ENCODE data around the gene ALDH1A3. TPM values are rescaled to one million over a fixed set of nuclear protein-coding genes. Genes with fewer than 3 reads are reported as not detected.

The ALDH1A3 gene
- total RNA-seq, 1 experiment from 2014 or later = 5,398 TPM

GRCh38 chr15:100905850-100906249 is 26.2 kb downstream of the ALDH1A3 start:
- H4K20me1 ChIP-seq (ENCODE audit: low read length) = peaks cover 55% of the 10 kb centered on the region
- no peak overlapping the region for H3K27ac ChIP-seq (ENCODE audit: low read length)
- DNase-seq (peak; percentile 22), ATAC-seq (no peak)
- ChIA-PET CTCF (no interaction called here), POLR2A (ENCODE audit: unreplicated experiment) (no interaction called here)
- H3K4me3 ChIP-seq (ENCODE audit: low read length) = no peak overlapping the region
- no peaks in the 10 kb centered on the region for H3K27me3 ChIP-seq (ENCODE audit: low read length)
- TF ChIP-seq CTCF (conservative IDR thresholded peaks at IDR 0.05; ENCODE audit: low read depth, low read length) (no peak), EZH2phosphoT487 (IDR thresholded peaks at IDR 0.05; ENCODE audit: borderline replicate concordance, low read length) (no peak), EZH2 (IDR thresholded peaks at IDR 0.05; ENCODE audit: low read length, unreplicated experiment) (no peak)
- no TSS peak for BruUV-seq (replicated peaks)
- H3K9me3 ChIP-seq (ENCODE audit: low read length) = no peaks in the 10 kb centered on the region
- no peak overlapping the region for H2AFZ ChIP-seq (ENCODE audit: low read length)
- no peak overlapping the region for H3K9ac ChIP-seq (ENCODE audit: low read length)
- no peaks in the 10 kb centered on the region for H3K9me2 ChIP-seq (replicated peaks; ENCODE audit: low read length)
- no peaks in the 10 kb centered on the region; the same call in 1 of the 2 replicates for H3K4me1 ChIP-seq (ENCODE audit: insufficient read depth, low read length)
- intact Hi-C loops (cut with micrococcal nuclease) = no loop called here
- peaks cover 87% of the 10 kb centered on the region for H3F3A ChIP-seq (ENCODE audit: low read length, unreplicated experiment)
- H3K79me2 ChIP-seq (ENCODE audit: low read length) = no peaks in the 10 kb centered on the region; the same call in 1 of the 2 replicates
- H3K36me3 ChIP-seq (ENCODE audit: low read depth, low read length) = peaks cover 96% of the 10 kb centered on the region
- H3K4me2 ChIP-seq (ENCODE audit: low read length) = no peak overlapping the region

GRCh38 chr15:100908466-100908865 is 28.8 kb downstream of the ALDH1A3 start:
- no peak overlapping the region for H3K4me3 ChIP-seq (ENCODE audit: low read length)
- H3K4me2 ChIP-seq (ENCODE audit: low read length) = no peak overlapping the region
- TF ChIP-seq EZH2phosphoT487 (IDR thresholded peaks at IDR 0.05; ENCODE audit: borderline replicate concordance, low read length) (no peak), EZH2 (IDR thresholded peaks at IDR 0.05; ENCODE audit: low read length, unreplicated experiment) (no peak), CTCF (conservative IDR thresholded peaks at IDR 0.05; ENCODE audit: low read depth, low read length) (no peak)
- DNase-seq = no peak
- POLR2A ChIA-PET (ENCODE audit: unreplicated experiment) = no interaction called here
- H3K9ac ChIP-seq (ENCODE audit: low read length) = no peak overlapping the region
- H3K36me3 ChIP-seq (ENCODE audit: low read depth, low read length) = peaks cover 93% of the 10 kb centered on the region
- H3F3A ChIP-seq (ENCODE audit: low read length, unreplicated experiment) = peaks cover 90% of the 10 kb centered on the region
- no peak for ATAC-seq
- H4K20me1 ChIP-seq (ENCODE audit: low read length) = peaks cover 66% of the 10 kb centered on the region
- H3K79me2 ChIP-seq (ENCODE audit: low read length) = no peaks in the 10 kb centered on the region; the same call in 1 of the 2 replicates
- CTCF ChIA-PET = no interaction called here
- intact Hi-C loops (cut with micrococcal nuclease) = no loop called here
- H3K9me2 ChIP-seq (replicated peaks; ENCODE audit: low read length) = no peaks in the 10 kb centered on the region
- H3K9me3 ChIP-seq (ENCODE audit: low read length) = no peaks in the 10 kb centered on the region
- H3K27me3 ChIP-seq (ENCODE audit: low read length) = no peaks in the 10 kb centered on the region
- no peak overlapping the region for H2AFZ ChIP-seq (ENCODE audit: low read length)
- BruUV-seq (replicated peaks) = no TSS peak
- H3K27ac ChIP-seq (ENCODE audit: low read length) = no peak overlapping the region
- no peaks in the 10 kb centered on the region for H3K4me1 ChIP-seq (ENCODE audit: insufficient read depth, low read length)

- peaks cover 90% of the 10 kb centered on the region for H3K36me3 ChIP-seq (ENCODE audit: low read depth, low read length)
- intact Hi-C loops (cut with micrococcal nuclease) = no loop called here
Observed at GRCh38 chr15:100909565-100909964, 29.9 kb downstream of the ALDH1A3 start.

More at GRCh38 chr15:100909565-100909964, 29.9 kb downstream of the ALDH1A3 start:
- Histone ChIP-seq H3K9me3 (ENCODE audit: low read length) (no peaks in the 10 kb centered on the region), H3K4me2 (ENCODE audit: low read length) (no peak overlapping the region), H3K9me2 (replicated peaks; ENCODE audit: low read length) (no peaks in the 10 kb centered on the region), H3K79me2 (ENCODE audit: low read length) (no peaks in the 10 kb centered on the region), H3F3A (ENCODE audit: low read length, unreplicated experiment) (peaks cover 90% of the 10 kb centered on the region), H3K4me1 (ENCODE audit: insufficient read depth, low read length) (peaks cover 5% of the 10 kb centered on the region; the same call in 1 of the 2 replicates), H3K4me3 (ENCODE audit: low read length) (no peak overlapping the region), H2AFZ (ENCODE audit: low read length) (no peak overlapping the region), H4K20me1 (ENCODE audit: low read length) (peaks cover 59% of the 10 kb centered on the region), H3K9ac (ENCODE audit: low read length) (no peak overlapping the region), H3K27me3 (ENCODE audit: low read length) (no peaks in the 10 kb centered on the region), H3K27ac (ENCODE audit: low read length) (no peak overlapping the region)
- ATAC-seq (no peak), DNase-seq (no peak)
- no TSS peak for BruUV-seq (replicated peaks)
- POLR2A ChIA-PET (ENCODE audit: unreplicated experiment) = no interaction called here
- TF ChIP-seq EZH2 (IDR thresholded peaks at IDR 0.05; ENCODE audit: low read length, unreplicated experiment) (no peak), EZH2phosphoT487 (IDR thresholded peaks at IDR 0.05; ENCODE audit: borderline replicate concordance, low read length) (no peak)
- CTCF ChIA-PET = no interaction called here

All from PC-3 (cell line).